ENCODE measurements around the gene MFAP2.

MFAP2 gene

GRCh38 chr1:16981269-16981849 is 939 bp upstream of the MFAP2 start:
- DNase-seq (ENCODE audit: low read depth in 4 of 4, low spot score in 1 of 4), result no peak

- DNase-seq (ENCODE audit: low read depth in 4 of 4, low spot score in 1 of 4), result no peak
These were observed 719 bp downstream of the MFAP2 start for GRCh38 chr1:16979475-16980327.

- DNase-seq (ENCODE audit: low read depth in 4 of 4, low spot score in 1 of 4), result no peak
These were observed 1.6 kb downstream of the MFAP2 start for GRCh38 chr1:16978567-16979474.

GRCh38 chr1:16978139-16978538 is 2.3 kb downstream of the MFAP2 start:
- DNase-seq (ENCODE audit: low read depth in 4 of 4, low spot score in 1 of 4), result no peak

GRCh38 chr1:16977377-16977776 is 3.0 kb downstream of the MFAP2 start:
- no peak for DNase-seq (ENCODE audit: low read depth in 4 of 4, low spot score in 1 of 4)

- no peak for DNase-seq (ENCODE audit: low read depth in 4 of 4, low spot score in 1 of 4)
These were observed 3.5 kb downstream of the MFAP2 start for GRCh38 chr1:16976966-16977365.

GRCh38 chr1:16975838-16976237 is 4.6 kb downstream of the MFAP2 start:
- no peak for DNase-seq (ENCODE audit: low read depth in 4 of 4, low spot score in 1 of 4)

GRCh38 chr1:16975211-16975610 is 5.2 kb downstream of the MFAP2 start:
- no peak for DNase-seq (ENCODE audit: low read depth in 4 of 4, low spot score in 1 of 4)

GRCh38 chr1:16973215-16973614 is 7.2 kb downstream of the MFAP2 start:
- DNase-seq (ENCODE audit: low read depth in 4 of 4, low spot score in 1 of 4), result no peak

GRCh38 chr1:16972189-16972895 is 8.1 kb downstream of the MFAP2 start:
- no peak for DNase-seq (ENCODE audit: low read depth in 4 of 4, low spot score in 1 of 4)

- DNase-seq (ENCODE audit: low read depth in 4 of 4, low spot score in 1 of 4), result no peak
These were observed 8.9 kb downstream of the MFAP2 start for GRCh38 chr1:16971341-16972188.

- DNase-seq (ENCODE audit: low read depth in 4 of 4, low spot score in 1 of 4), result no peak
These were observed 10.1 kb downstream of the MFAP2 start for GRCh38 chr1:16970132-16970910.

- no peak for DNase-seq (ENCODE audit: low read depth in 4 of 4, low spot score in 1 of 4)
These were observed 10.8 kb downstream of the MFAP2 start for GRCh38 chr1:16969651-16970050.

- DNase-seq (ENCODE audit: low read depth in 4 of 4, low spot score in 1 of 4), result no peak
These were observed 11.3 kb downstream of the MFAP2 start for GRCh38 chr1:16969057-16969611.

- DNase-seq (ENCODE audit: low read depth in 4 of 4, low spot score in 1 of 4), result no peak
These were observed 12.0 kb downstream of the MFAP2 start for GRCh38 chr1:16968372-16968771.

- DNase-seq (ENCODE audit: low read depth in 4 of 4, low spot score in 1 of 4), result no peak
These were observed 12.5 kb downstream of the MFAP2 start for GRCh38 chr1:16967962-16968361.

- no peak for DNase-seq (ENCODE audit: low read depth in 4 of 4, low spot score in 1 of 4)
These were observed 13.3 kb downstream of the MFAP2 start for GRCh38 chr1:16967095-16967575.

- no peak for DNase-seq (ENCODE audit: low read depth in 4 of 4, low spot score in 1 of 4)
These were observed 14.1 kb downstream of the MFAP2 start for GRCh38 chr1:16966282-16966681.

GRCh38 chr1:16965486-16966067 is 14.8 kb downstream of the MFAP2 start:
- no peak for DNase-seq (ENCODE audit: low read depth in 4 of 4, low spot score in 1 of 4)
